Purkinje cell (primary cell): ENCODE data around the gene TIGIT. TPM values are rescaled to one million over a fixed set of nuclear protein-coding genes. Genes with fewer than 3 reads are reported as not detected.

ENCODE experiments used
- polyA plus RNA-seq: library from polyadenylated mRNA; unstranded; fragments of >200 nt; fragmentation: Nextera tagmentation; gene quantifications from 2 replicates; pipeline ENCODE4 v1.2.1, GENCODE V29; 2014

Gene TIGIT
- polyA plus RNA-seq, result not detected in 2 replicates

GRCh38 chr3:114293838-114294535, at the start of gene TIGIT:
TSS of gene TIGIT (plus strand) at chr3:114294028. CDS start at chr3:114294062, 34 bp downstream.

Other genes with a start within 250 kb of the TIGIT start
- gene CCDC191, start 237.5 kb upstream of the TIGIT start, polyA plus RNA-seq, result 3.4 and 10.9 TPM in 2 replicates
- gene QTRT2, start 237.3 kb upstream of the TIGIT start, polyA plus RNA-seq, result 2.0 and 5.2 TPM in 2 replicates
- not detected in 2 replicates for gene DRD3, start 115.0 kb upstream of the TIGIT start, polyA plus RNA-seq
- gene ZNF80, start 56.5 kb upstream of the TIGIT start, polyA plus RNA-seq, result 0.31 TPM in 1 of 2 replicates, not detected in the other